ENCODE results near the gene APOBEC3C.
A peak's percentile ranks its signal among the peaks of the same experiment; 100 is the strongest.
"Not testable (repeated sequence)": the region's sequence is repeated elsewhere in the genome, so short reads cannot be mapped to it uniquely, and the experiment has no call there.

Gene APOBEC3C

DNA sequence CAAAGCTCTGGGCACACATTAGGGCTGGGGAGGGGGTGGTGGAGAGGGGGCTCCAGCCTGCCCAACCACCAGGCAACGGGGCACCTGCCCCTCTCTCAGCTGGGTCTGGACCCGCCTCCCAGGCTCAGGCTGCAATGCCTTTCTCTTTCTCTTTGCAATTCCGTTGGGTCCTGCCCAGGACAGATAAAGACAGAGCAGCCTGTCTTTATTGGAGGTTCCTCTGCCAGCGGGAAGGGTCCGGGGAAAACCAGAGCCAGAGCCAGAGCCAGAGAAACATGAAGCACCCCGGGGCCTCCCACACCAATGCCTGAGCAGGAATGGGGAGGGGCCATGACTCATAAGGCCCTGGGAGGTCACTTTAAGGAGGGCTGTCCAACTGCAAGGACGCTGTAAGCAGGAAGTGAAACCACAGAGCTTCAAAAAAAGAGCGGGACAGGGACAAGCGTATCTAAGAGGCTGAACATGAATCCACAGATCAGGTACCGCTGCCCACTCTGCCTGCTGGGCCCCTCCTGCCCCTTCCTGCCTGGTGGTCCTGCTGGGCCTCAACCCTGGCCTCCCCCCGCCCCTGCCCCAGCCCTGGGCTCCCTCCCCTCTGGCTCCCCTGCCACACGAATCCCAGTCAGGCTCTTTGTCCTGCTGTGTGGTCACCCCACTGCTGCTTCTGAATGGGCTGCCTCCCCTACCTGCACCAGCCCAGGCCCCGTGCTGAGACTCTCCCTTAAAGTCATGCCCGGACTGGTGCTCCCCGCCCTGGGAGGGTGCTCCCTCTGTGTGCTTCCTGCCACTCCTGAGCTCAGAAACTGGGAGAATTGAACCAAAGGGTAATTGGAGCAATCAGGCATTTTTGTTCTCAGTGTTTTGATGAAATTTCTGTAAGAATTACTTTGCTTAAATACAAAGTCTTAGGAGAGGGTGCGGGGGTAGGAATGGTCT, 31.8 kb upstream of the APOBEC3C start, which contains the start of gene APOBEC3B:
TSS of gene APOBEC3B (plus strand) at position 356 of the 936 bp plus-strand sequence. CDS start at position 463, 107 bp downstream.
- peak; percentile 64 for DNase-seq (ENCODE audit: low read depth)

DNA sequence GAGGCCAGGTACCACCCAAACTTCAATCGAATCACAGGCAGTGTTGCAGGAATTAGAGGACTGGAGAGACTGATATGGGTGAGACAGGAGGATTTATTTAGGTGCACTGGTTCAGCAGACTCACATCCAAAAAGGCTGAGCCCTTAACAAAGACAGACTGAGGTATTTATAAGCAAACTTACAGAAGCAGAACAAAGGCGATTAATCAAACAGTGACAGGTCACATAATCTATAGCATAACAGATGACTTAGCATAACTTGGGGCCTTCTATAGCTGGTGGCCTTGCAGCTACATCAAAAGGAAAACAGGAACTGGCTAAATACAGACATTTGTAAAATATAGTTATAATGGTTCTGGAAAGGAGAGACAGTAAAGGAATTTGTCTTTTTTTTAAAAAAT, 29.8 kb upstream of the APOBEC3C start:
- no peak for DNase-seq (ENCODE audit: low read depth)

DNA sequence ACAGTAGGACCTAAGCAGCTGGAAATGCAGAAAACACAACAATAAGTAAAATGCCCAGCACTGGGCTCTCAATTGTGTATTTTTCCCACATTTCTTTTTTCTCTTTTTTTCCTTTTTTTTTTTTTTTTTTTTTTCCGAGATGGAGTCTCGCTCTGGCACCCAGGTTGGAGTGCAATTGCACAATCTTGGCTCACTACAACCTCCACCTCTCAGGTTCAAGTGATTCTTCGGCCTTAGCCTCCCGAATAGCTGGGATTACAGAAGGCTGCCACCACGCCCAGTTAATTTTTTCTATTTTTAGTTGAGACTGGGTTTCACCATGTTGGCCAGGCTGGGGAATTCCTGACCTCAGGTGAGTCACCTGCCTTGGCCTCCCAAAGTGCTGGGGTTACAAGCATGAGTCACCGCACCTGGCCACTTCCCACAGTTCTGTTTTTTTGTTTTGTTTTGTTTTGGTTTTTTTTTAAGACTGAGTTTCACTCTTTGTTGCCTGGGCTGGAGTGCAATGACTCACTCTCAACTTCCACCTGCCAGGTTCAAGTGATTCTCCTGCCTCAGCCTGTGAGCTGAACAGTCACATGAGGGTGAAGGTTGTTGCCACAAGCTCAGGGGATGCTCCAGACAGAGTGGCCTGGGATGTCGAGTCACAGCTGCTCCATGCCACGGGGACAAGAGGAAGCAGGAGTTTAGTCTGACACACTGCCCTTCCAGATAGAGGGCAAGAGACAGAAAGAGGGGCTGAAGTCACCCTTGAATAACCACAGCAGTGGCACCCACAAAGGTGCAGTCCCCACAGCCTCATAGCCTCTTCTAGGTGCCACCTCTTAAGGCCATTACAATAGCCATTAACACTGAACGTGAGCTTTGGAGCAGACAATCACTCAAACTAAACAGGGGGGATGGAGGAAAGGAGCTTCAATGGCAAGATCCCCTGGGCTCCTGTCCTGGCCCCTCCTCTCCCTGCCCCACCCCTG, 29.0 kb upstream of the APOBEC3C start:
- peak; percentile 77 for DNase-seq (ENCODE audit: low read depth)

DNA sequence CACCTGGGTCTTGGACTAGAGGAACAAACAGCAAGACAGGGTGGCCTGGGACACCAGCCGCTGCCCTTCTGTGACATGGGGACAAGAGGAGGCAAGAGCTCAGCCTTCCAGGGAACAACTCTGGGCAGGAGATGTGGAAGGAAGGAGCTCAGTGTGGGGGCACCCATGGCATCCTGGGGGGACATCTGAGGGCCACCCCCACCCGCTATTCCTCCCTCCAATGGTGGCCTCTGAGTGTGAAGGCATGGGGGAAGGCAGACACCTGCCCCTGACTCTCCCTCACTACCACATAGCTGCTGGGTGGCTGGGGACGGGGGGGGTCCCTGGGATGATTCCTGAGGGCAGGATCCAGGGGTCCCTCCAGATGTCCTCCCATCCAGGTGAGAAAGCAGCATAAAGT, 27.4 kb upstream of the APOBEC3C start:
- no peak for DNase-seq (ENCODE audit: low read depth)

DNA sequence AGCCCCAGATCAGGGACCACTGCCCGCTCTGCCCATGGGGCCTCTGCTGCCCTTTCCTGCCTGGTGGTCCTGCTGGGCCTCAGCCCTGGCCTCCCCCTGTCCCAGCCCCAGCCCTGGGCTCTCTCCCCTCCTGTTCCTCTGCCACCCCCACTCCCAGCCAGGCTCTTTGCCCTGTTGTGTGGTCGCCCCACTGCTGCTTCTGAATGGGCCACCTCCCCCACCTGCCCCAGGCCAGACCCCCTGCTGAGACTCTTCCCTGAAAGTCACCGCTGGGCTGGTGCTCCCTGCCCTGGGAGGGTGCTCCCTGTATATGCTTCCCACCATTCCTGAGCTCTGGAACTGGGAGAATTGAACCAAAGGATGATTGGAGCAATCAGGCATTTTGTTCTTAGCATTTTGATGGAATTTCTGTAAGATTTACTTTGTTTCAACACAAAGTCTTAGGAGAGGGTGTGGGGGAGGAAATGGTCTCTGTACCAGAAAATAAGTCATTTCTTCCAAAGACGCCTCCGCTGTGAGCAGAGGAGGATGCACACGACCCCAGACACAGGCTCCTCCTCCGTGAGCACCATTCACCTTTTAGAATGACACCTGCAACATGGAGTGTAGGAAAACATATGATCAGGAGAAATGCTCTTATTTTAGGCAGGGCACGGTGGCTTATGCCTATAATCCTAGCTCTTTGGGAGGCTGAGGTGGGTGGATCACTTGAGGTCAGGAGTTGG, 26.7 kb upstream of the APOBEC3C start:
- DNase-seq (ENCODE audit: low read depth), result no peak

DNA sequence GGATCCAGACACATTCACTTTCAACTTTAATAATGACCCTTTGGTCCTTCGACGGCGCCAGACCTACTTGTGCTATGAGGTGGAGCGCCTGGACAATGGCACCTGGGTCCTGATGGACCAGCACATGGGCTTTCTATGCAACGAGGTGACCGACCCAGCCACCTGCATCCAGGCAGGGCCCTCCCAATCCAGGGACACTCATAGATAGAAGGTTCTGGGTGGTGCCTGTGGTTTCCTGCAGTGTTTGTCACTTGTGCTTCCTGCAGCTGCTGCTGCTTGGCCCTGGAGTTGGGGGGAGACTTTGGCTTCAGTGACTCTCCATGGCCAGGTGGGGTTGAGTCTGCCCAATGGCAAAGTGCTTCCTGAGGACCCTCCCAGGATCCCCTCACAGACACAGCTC, 24.6 kb upstream of the APOBEC3C start:
- no peak for DNase-seq (ENCODE audit: low read depth)

DNA sequence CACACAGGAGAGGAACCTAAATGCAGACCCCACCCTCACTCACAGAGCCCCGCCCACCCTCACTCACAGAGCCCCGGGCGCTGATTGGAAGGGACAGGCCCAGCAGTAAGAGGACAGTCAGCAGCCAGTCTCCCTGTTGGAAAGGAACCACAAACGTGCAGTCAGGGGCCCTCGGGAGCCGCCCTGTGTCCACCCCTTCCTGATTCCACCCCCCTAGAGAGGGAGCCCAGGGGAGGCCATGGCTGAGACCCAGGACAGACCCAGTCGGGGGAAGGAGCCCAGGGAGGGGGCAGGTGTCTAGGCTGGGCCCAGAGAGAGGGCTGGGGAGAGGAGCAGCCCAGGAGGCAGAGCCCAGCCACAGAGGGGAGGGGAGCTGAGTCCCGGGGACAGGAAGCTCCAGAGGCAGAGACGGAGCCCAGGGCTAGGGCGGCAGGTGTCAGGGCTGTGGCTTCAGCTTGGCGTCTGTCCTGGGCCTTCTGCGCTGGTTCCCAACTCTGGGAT, 21.1 kb upstream of the APOBEC3C start:
- not testable (repeated sequence) for DNase-seq (ENCODE audit: low read depth)

DNA sequence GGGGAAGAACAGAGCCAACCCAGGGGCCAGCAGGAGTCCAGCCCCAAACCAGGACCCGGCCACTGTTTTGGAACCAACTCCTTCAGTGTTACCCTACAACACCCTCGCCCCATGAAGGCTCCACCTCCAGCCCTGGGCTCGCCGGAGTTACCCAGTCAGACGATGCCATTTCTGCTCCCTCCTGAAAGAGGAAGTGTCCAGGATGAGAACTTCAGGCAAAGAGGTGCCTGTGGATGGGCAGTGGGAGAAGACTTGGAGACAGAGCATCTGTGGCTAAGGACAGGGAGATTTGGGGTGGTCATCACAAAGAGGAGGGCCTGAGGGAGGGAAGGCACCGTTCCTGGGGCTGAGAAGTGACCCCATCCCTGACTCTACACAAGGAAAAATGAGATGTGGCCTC, 18.0 kb upstream of the APOBEC3C start:
- DNase-seq (ENCODE audit: low read depth), result no peak

DNA sequence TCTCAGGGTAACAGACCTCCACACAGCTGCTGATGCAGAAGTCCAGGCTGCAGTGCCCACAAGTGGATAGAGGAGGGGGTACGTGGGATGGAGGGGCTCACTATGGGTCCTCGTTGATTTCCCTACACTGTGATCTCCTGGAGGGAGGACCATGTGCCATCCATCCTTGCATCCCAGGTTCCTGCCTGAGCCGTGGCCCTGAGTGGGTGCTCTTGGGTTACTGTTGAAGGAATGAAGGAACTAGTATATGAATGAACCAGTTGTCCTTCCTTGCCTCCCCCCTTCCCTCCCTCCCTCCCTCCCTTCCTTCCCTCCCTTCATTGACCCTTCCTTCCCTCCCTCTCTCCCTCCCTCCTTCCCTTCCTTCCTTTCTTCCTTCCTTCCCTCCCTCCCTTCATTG, 16.5 kb upstream of the APOBEC3C start:
- no peak for DNase-seq (ENCODE audit: low read depth)

DNA sequence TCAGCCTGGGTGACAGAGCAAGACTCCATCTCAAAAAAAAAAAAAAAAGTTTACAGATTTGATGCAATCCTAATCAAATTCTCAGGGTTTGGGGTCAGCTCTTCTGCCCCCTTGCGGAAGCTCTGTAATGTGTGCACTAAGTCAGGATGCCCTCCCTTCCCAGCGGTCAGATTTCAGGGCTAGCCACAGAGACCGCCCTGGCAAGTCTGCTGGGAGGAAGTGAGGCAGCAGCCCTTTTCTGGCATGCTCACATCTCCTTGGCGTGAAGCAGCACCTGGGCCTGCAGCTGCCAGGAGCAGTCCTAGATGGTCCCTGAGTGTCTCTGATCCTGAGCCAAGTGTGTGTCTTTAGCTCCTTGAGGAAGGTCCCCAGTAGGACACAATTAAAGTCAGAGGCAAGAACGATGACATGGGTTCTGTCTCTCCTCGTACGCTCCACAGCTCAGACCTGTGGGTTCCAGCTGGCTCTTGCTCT, 10.9 kb upstream of the APOBEC3C start:
- DNase-seq (ENCODE audit: low read depth), result peak; percentile 66

DNA sequence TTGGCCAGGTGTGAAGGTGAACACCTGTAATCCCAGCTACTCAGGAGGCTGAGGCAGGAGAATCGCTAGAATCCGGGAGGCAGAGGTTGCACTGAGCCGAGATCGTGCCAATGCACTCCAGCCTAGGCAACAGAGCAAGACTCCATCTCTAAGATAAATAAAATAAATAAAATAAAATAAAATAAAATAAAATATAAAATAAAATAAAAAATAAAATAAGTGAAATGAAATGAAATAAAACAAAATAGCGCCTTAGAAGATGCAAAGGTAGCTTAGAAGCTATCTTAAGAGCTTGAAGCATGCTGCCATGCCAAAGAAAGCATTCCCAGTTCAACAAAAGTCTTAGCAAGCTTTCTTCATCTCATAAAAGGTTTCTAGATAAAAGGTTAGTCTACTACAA, 6.9 kb upstream of the APOBEC3C start:
- no peak for DNase-seq (ENCODE audit: low read depth)

DNA sequence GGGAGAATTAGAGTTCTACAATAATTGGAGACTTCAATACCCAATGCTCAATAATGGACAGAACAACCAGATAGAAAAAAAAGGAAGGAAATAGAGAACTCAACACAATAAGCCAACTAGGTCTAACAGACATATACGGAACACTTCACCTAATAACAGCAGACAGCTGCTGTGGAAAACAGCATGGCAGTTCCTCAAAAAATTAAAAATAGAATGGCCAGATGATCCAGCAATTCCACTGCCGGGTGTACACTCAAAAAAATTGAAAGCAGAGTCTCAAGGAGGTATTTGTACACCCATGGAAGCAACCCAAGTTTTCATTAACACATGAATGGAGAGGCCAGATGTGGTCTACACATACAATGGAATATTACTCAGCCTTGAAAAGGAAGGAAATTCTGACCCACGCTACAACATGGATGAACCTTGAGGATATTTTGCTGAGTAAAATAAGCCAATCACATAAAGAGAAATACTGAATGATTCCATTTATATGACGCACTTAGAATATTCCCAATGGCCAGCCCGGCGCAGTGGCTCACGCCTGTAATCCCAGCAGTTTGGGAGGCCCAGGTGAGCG, 5.7 kb upstream of the APOBEC3C start:
- not testable (repeated sequence) for DNase-seq (ENCODE audit: low read depth)

DNA sequence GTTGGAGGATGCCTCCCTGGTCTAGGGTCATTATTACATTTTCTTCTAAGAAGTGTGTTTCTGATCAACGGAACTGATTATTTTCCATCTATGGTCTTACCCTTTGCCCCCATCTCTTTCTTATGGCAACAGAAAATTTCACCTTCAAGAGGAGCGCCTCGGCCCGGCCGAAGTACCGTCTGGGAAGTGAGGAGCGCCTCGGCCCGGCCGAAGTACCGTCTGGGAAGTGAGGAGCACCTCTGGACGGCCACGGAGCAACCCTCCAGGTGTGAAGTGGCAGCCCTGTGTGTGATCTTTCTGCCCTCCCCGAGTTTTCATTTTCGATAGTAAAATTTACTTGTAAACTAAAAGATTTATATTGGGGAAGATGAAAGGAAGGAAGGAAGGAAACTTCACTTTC, 3.1 kb upstream of the APOBEC3C start:
- DNase-seq (ENCODE audit: low read depth), result no peak

DNA sequence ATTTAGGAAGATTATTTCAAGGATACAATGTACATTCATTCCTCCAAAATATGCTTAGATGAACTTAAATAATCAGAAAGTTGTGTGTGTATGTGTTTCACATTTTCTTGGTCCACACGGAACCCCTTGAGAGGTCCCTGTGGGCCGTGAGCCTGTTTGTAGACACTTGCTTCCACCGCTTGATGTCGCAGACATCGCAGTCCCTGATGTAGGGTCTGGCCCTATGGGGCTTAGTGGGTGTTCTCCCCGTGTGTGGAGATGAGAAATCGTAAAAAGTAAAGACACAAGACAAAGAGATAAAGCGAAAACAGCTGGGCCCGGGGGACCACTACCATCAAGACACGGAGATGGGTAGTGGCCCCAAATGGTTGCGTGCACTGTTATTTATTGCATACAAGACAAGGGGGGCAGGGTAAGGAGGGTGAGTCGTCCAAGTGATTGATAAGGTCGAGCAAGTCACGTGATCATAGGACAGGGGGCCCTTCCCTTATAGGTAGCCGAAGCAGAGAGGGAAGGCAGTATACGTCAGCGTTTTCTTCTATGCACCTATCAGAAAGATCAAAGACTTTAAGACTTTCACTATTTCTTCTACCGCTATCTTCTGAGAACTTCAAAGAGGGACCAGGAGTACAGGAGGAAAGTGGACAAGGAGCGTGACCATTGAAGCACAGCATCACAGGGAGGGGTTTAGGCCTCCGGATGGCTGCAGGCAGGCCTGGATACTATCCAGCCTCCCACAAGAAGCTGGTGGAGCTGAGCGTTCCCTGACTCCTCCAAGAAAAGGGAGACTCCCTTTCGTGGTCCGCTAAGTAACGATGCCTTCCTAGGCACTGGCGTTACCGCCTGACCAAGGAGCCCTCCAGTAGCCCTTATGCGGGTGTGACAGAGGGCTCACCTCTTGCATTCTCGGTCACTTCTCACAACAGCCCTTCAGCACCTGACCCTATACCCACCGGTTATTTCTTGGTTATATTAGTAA, 1.2 kb upstream of the APOBEC3C start:
- no peak for DNase-seq (ENCODE audit: low read depth)

DNA sequence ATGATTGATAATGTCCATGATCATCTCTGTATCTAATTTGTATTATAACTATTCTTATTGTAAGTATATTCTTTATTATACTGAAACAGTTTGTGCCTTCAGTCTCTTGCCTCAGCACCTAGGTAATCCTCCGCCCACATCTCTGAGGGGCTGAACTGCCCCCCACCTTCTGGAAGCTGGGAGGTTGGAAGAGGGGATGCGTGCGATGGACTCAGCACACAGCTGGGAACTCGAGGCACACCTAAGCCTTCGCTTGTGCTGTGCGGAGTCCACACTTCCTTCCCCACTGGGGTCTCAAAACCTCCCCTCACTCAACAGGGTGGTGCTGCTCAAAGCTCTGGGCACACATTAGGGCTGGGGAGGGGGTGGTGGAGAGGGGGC, 506 bp upstream of the APOBEC3C start:
- not testable (repeated sequence) for DNase-seq (ENCODE audit: low read depth)

DNA sequence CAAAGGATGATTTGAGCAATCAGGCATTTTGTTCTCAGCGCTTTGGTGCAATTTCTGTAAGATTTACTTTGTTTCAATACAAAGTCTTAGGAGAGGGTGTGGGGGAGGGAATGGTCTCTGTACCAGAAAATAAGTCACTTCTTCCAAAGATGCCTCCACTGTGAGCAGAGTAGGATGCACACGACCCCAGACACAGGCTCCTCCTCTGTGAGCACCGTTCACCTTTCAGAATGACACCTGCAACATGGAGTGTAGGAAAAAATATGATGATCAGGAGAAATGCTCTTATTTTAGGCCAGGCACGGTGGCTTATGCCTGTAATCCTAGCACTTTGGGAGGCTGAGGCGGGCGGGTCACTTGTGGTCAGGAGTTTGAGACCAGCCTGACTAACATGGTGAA, 665 bp downstream of the APOBEC3C start:
- DNase-seq (ENCODE audit: low read depth), result not testable (repeated sequence)

DNA sequence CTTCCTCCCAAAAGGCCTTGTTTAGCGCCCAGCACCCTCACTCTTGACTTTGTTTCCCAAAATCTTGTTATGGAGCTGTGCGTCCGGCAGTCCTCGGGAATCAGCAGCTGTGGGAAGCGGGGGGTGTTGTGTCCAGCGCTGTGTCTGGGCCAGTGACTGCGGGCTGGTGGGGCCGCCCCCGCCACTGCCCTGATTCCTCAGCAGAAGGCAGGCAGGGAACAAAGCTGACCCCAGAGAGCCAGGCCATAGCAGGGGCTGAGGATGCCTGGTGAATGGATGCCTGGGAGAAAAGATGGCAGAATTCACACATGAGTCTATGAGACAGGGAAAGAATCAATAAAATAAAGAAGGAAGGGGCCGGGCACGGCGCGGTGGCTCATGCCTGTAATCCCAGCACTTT, 2.5 kb downstream of the APOBEC3C start:
- no peak for DNase-seq (ENCODE audit: low read depth)

DNA sequence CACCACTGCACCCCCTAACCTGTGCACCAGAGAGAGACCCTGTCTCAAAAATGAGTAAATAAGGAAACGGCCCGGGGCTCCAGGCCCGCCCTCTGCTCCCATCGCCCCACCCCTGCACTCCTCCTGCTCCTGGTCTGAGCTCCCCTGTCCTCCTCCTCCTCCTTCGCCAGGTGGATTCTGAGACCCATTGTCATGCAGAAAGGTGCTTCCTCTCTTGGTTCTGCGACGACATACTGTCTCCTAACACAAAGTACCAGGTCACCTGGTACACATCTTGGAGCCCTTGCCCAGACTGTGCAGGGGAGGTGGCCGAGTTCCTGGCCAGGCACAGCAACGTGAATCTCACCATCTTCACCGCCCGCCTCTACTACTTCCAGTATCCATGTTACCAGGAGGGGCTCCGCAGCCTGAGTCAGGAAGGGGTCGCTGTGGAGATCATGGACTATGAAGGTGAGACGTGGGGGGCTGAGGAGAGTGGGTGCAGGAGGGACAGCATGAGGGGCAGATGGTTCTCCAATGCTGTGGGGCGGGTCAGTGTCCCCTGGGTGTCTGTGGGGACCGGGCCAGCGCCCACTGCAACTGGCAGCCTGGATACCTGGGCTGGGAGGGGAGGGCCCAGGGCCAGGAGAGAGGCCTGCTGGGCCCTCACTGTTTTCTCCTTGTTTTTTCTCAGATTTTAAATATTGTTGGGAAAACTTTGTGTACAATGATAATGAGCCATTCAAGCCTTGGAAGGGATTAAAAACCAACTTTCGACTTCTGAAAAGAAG, 3.7 kb downstream of the APOBEC3C start:
- DNase-seq (ENCODE audit: low read depth), result no peak

DNA sequence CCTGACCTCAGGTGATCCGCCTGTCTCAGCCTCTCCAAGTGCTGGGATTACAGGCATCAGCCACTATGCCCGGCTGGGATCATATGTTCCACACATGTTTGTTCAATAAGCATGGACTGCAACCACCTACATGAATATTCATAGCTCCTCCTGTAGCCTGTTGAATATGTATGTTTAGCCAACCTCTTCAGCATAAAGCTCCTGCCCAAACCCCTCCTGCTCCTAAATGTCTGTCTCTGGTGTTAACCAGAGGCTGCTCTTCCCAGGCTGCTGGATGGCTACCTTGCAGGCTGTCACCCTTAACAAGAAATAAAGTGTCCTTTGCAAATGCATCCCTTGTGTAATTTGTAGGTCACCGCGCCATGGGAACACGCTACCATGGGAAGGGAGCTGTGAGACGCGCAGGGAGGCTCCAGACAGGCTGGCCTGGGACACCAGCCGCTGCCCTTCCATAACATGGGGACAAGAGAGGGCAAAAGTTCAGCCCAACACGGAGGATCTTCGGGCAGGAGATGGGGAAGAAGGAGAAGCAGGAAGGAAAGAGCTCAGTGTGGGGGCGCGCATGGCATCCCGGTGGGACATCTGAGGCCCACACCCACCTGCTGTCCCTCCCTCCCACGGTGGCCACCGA, 6.1 kb downstream of the APOBEC3C start:
- not testable (repeated sequence) for DNase-seq (ENCODE audit: low read depth)
